Breast epithelium (tissue), 3 donors: ENCODE measurements around the gene PEX16.

Experiments used
- CTCF ChIP-seq, 3 donors: fragments of 450-650 bp; IDR thresholded peaks; one replicate each; pipeline ENCODE4 v1.5.1; 2016 to 2017; ENCODE audit warnings: antibody characterized with exemption in 3 of 3, mild to moderate bottlenecking in 3 of 3, moderate library complexity in 3 of 3
- POLR2AphosphoS5 ChIP-seq, 3 donors: sonication (generic); formaldehyde crosslinking; IDR thresholded peaks; one replicate each; pipeline ENCODE4 v1.6.1; 2017; ENCODE audit warnings: antibody characterized with exemption in 3 of 3

GRCh38 chr11:45896422-45896984 lies 21.2 kb downstream of the PEX16 start:
- no peak for TF ChIP-seq CTCF (IDR thresholded peaks at IDR 0.05)
- no peak for TF ChIP-seq POLR2AphosphoS5 (IDR thresholded peaks at IDR 0.05)
